GM19328 (cell line): Measurements from ENCODE around the gene FSIP1.

Source experiments
- ATAC-seq: cut with Tn5 transposase; IDR thresholded peaks from one replicate; pipeline ENCODE4 v1.9.1; 2021; ENCODE audit warnings: mild to moderate bottlenecking, moderate library complexity; ENCODE audit not compliant: unreplicated experiment

The FSIP1 gene

DNA sequence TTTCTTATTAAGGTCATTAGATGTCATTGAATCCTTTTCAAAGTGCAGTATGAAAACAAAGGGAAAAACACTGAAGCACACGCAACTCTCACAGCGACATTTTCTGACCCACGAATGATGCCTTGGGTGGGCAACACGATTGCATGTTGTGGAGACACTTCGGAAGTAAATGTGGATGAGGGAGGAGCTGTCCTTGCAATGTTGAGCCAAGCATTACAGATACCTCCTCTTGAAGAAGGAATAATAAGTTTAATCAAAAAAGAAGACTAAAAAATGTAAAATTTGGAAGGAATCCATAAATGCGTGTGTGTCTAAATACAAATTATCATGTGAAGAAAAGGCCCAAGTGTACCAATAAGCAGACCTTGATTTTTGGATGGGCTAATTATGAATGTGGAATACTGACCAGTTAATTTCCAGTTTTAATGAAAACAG, 184.9 kb downstream of the FSIP1 start:
- no peak for ATAC-seq

DNA sequence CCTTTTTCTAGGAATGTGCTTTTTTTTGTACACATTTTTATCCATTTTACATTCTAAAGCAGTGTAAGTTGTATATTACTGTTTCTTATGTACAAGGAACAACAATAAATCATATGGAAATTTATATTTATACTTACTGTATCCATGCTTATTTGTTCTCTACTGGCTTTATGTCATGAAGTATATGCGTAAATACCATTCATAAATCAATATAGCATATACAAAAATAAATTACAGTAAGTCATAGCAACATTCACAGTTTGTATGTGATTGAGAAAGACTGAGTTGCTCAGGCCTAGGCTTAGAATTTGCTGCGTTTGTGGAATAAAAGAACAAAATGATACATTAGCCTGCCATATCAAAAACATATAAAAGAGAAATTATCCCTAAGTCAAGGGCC, 185.3 kb downstream of the FSIP1 start:
- no peak for ATAC-seq

DNA sequence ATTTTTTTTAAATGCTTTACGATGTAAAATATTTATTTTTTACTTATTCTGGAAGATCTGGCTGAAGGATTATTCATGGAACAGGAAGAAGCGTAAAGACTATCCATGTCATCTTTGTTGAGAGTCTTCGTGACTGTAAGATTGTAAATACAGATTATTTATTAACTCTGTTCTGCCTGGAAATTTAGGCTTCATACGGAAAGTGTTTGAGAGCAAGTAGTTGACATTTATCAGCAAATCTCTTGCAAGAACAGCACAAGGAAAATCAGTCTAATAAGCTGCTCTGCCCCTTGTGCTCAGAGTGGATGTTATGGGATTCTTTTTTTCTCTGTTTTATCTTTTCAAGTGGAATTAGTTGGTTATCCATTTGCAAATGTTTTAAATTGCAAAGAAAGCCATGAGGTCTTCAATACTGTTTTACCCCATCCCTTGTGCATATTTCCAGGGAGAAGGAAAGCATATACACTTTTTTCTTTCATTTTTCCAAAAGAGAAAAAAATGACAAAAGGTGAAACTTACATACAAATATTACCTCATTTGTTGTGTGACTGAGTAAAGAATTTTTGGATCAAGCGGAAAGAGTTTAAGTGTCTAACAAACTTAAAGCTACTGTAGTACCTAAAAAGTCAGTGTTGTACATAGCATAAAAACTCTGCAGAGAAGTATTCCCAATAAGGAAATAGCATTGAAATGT, 186.1 kb downstream of the FSIP1 start:
- no peak for ATAC-seq

DNA sequence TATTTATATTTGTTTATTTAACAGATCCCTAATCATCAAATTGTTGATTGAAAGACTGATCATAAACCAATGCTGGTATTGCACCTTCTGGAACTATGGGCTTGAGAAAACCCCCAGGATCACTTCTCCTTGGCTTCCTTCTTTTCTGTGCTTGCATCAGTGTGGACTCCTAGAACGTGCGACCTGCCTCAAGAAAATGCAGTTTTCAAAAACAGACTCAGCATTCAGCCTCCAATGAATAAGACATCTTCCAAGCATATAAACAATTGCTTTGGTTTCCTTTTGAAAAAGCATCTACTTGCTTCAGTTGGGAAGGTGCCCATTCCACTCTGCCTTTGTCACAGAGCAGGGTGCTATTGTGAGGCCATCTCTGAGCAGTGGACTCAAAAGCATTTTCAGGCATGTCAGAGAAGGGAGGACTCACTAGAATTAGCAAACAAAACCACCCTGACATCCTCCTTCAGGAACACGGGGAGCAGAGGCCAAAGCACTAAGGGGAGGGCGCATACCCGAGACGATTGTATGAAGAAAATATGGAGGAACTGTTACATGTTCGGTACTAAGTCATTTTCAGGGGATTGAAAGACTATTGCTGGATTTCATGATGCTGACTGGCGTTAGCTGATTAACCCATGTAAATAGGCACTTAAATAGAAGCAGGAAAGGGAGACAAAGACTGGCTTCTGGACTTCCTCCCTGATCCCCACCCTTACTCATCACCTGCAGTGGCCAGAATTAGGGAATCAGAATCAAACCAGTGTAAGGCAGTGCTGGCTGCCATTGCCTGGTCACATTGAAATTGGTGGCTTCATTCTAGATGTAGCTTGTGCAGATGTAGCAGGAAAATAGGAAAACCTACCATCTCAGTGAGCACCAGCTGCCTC, 187.1 kb downstream of the FSIP1 start:
- no peak for ATAC-seq

DNA sequence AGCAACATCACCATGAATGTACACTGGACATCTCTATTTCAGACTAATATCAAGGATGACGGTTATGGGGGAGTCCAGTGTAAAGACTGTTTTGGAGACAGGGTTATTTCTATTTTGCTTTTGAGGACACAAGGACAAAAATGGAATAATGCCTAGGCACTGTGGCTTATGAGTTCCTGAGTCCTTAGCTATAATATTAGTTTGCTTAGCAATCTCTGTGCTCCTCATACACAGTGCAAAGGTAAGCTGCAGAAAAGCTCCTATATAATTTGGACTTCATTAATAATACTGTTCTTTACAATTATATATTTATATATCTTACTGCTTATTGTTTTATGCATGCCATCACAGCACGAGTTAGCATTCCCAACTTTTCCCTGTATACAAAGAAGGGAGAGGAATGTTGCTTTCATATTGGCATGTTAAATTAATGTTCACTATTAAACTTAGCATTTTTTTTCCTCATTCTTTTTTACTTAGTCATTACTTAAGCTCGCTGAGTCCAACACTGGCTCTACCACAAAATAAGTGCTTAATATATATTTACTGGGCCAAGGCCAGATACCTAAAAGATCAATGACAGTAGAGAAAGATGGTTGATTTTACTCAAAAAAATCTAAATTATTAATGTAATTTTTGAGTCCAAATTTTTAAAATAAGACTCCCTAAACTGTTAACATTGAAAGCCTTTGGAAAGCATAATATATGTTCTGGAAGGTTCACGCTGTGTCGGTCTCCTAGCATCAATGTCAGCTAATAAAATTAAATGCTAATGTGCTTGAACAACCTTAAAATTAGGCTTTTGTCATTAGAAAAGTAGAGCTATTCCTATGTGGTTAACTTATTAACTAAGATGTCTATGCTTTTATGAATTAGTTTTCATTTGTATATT, 187.9 kb downstream of the FSIP1 start:
- ATAC-seq, result no peak

DNA sequence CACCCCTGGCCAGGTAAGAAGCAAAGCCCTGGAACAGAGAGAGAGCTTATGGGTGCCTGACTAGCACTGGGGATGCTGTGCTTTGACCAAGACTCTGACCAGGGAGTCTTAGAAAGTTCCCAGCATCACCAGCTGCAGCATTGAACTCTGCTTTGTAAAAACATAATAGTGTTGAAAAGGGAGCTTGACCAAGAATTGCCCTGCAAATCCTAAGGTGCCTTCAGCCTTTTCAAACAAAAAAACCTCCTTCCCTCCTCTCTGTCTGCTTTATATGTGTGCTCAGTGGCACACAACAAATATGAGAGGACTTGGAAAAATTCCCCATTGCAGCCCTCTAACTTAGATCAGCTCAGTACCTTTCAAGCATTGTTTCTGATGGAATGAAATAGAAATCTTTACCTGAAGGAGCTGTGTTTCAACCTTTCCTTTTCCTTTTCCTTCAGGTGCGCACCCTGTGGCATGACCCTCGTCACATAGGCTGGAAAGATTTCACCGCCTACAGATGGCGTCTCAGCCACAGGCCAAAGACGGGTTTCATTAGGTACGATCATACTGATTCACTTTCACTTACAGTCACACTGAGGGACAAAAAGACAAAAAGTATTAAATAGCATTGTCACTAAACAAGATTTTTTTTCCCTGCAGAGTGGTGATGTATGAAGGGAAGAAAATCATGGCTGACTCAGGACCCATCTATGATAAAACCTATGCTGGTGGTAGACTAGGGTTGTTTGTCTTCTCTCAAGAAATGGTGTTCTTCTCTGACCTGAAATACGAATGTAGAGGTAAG, 188.8 kb downstream of the FSIP1 start:
- no peak for ATAC-seq

DNA sequence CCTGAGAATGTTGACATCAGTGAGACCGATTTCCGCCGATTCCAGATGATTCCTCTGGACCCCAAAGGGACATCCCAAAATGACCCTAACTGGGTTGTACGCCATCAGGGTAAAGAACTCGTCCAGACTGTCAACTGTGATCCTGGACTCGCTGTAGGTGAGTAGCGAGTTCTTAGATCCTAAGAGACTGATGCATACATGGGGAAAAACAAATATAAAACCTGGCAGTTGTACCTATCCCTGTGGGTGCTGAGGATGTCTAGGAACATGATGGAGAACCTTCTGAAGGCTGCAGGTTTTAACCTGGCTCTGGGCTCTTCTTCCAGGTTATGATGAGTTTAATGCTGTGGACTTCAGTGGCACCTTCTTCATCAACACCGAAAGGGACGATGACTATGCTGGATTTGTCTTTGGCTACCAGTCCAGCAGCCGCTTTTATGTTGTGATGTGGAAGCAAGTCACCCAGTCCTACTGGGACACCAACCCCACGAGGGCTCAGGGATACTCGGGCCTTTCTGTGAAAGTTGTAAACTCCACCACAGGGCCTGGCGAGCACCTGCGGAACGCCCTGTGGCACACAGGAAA, 189.5 kb downstream of the FSIP1 start:
- ATAC-seq, result no peak

DNA sequence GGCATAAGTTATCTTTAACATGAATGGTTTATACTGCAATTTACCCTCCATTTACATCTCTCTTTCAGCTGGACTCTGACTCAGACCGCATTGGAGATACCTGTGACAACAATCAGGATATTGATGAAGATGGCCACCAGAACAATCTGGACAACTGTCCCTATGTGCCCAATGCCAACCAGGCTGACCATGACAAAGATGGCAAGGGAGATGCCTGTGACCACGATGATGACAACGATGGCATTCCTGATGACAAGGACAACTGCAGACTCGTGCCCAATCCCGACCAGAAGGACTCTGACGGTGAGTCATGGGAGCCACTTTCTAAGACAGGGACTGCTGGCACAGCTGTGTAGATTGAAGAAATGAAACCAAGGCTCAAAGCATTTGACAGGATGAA, 190.1 kb downstream of the FSIP1 start:
- ATAC-seq, result no peak

DNA sequence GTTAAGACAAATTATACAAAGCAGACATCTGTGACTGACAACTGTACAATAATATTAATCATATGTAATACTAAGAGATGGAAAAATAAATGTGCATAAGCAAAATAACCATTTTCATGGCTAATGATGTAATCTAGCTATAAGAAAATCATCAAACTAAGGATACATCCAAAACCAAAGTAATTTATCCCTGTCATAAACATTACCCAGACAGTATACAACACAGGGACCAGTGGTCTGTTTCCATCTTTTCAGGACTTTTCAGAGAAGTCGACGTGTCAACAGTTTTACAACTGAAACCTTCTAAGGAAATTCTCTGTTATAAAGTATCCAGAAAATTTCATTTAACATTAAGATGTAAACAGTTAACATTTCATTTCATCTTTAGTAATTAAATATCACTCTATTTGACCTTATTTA, 190.7 kb downstream of the FSIP1 start:
- ATAC-seq, result no peak

DNA sequence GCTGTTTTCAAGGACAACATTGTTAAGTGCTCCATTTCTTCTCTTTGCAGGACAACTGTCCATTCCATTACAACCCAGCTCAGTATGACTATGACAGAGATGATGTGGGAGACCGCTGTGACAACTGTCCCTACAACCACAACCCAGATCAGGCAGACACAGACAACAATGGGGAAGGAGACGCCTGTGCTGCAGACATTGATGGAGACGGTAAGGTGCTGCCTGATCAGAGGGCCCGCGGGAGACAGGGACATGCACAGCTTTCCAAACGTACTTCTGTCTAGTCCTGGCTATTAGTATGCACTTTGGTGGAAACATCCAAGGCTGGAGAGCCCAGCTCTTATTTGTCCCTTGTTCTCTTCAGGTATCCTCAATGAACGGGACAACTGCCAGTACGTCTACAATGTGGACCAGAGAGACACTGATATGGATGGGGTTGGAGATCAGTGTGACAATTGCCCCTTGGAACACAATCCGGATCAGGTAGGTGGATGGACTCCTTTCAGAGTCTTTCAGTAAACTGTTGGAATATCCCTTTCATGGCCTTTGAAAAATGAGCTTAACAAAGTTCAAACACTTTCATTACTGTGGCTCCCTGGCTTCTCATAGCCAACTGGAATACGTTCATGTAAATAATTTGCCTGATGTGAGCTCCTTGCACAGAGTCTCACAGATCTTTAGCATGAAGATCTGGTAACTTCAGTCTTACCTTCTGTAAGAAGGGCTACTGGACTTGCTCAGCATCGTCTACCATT, 191.3 kb downstream of the FSIP1 start:
- ATAC-seq, result no peak

DNA sequence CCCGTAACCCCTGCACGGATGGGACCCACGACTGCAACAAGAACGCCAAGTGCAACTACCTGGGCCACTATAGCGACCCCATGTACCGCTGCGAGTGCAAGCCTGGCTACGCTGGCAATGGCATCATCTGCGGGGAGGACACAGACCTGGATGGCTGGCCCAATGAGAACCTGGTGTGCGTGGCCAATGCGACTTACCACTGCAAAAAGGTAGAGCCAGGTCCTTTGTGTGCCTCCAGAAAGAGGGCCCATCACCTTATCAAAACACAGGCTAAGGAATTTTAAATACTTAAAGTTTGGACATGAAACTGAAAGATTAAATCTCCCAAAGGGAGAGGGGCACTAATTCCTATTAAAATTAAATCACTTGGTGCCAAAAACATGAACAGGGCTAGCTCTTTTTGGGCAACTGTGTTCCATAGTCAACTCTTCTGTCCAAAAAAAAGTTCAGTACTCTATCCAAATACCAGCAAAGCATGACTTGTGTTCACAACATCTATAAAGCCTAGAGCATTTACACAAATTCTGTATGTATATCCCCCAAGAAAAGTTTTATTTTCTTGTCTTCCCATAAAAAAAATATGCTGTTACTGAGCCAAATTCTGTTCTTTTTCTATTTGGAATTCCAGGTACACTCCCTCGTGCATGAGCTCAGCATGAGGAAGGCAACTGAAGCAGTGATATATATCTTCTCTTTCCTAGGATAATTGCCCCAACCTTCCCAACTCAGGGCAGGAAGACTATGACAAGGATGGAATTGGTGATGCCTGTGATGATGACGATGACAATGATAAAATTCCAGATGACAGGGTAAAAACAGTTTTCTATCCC, 192.6 kb downstream of the FSIP1 start:
- no peak for ATAC-seq

DNA sequence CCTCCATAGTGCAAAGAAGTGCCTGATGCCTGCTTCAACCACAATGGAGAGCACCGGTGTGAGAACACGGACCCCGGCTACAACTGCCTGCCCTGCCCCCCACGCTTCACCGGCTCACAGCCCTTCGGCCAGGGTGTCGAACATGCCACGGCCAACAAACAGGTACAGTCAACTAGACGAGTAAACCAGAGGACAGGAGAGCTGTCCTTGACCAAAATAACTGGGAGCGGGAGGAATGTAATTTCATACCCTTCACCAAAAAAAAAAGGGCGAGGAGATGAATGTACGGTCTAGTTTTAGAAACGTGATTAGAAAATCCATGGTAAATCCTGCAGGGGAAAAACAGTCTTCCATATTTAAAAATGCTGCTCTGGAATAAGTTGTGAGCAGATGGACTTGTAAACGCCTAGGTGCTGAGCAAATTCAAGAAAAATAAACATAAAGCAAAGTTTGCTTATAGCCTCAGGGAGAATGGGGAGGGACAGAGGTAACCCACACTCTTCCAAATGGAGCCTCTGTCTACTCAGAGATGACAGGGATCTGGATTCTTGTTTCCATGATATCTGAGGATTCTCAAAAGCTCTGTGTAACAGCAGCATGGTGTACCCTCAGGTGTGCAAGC, 193.3 kb downstream of the FSIP1 start:
- no peak for ATAC-seq

DNA sequence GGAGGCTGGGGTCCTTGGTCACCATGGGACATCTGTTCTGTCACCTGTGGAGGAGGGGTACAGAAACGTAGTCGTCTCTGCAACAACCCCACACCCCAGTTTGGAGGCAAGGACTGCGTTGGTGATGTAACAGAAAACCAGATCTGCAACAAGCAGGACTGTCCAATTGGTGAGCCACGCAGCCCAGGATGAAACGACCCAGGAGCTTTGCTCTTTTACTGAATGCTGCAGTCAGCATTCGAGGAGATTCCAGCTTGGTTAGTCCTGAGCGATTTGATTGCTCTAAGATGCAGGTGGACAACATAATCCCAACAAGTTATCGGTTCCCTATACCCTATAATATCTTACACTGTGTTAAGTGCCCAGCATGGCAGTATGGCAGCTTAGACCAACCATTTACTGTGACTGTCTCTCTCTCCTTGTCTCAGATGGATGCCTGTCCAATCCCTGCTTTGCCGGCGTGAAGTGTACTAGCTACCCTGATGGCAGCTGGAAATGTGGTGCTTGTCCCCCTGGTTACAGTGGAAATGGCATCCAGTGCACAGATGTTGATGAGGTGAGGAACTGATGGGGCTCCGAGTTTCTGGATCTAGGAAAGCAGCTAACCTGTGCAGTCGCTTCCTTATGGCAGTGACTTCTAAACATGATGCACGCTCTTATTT, 194.0 kb downstream of the FSIP1 start:
- no peak for ATAC-seq

DNA sequence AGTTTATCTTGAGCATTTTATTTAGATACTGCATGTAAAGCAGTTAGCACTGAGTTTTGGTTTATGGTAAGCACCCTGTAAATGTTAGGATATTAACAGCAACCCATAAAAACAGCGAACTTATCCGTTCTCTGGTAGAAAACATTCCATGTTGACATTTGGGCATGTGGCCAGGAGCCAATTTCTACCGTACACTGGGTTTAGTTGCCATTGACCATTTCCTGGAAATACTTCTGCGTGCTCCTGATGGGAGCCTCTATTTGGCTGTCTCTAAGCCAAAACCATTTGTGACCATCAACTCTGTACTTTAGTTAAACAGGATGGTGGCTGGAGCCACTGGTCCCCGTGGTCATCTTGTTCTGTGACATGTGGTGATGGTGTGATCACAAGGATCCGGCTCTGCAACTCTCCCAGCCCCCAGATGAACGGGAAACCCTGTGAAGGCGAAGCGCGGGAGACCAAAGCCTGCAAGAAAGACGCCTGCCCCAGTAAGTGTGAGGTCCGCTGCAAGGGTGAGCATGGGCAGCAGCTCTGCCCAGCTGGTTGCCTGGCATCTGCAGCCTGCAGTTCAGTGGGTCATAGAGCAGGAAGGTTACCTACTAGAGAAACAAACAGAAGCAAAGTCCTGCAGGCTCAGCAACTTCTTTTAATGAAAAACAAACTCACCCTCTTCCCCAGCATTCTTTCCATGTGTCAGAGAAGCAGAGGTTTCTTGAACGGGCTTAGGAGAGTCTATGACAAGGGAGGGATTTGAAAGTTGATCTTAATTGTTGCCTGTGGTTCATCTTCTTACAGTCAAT, 194.7 kb downstream of the FSIP1 start:
- ATAC-seq, result no peak

DNA sequence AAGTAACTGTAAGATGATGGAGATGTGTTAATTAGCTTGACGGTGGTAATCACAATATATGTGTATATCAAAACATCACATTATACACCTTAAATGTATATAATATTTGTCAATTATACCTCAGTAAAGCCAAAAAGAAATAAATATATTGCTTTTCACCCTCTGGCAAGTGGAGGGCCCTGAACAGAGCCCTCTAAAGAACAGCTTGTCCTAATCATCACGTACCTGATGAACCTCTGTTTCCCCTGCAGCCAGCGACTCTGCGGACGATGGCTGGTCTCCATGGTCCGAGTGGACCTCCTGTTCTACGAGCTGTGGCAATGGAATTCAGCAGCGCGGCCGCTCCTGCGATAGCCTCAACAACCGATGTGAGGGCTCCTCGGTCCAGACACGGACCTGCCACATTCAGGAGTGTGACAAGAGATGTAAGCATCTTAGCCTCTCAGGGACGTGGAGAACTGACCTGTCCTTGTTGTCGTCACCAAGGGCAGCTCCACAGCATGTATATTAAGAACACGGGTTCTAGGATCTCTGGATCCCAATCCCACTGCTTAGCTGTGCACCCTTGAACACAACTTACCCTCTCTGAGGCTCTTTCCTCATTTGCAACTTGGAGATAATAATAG, 195.4 kb downstream of the FSIP1 start:
- ATAC-seq, result no peak

DNA sequence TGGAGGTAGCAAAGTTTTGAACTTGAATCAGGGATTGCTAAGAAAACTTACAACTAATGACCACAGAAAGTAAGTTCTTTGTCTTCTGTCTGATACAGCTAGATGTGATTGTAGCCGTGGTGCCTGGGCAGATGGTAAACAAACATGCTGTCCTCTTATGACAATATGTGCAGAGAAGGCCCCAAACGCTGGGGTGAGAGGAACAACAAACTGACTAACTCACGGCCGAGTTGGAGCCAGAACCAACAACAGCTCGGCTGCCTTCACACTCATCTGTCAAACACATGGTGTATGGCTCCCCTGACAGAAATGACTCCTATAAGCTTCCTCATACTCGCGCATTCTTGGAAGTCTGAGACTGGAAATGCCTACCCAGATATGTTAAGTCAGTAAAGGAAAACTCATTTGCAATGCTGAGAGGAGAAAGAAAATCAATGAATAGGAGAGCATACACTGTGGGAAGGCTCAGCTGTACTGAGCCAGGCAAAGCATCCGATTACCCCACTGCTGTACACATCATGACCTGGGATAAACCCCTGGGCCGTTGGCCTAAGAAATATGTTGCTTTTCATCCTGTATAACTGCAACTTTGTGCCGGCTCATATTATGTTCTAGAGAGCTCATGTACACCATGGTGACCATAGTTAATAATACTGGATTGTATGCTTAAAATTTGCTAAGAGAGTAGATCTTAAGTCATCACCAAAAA, 196.1 kb downstream of the FSIP1 start:
- ATAC-seq, result no peak
